GM06990 (cell line): ENCODE data around the gene EZR.

Source experiments
- DNase-seq: peaks from one replicate; pipeline ENCODE4 v3.0.0-alpha.2; 2011; ENCODE audit not compliant: insufficient read length; ENCODE audit errors: extremely low read depth
- H3K27me3 ChIP-seq: replicated peaks from 2 replicates; pipeline ENCODE4 v1.6.0; 2011; ENCODE audit warnings: low read length; ENCODE audit not compliant: control insufficient read depth, insufficient read depth
- H3K36me3 ChIP-seq: 2 replicates; pipeline ENCODE4 v1.5.1; 2011; ENCODE audit warnings: low read length; ENCODE audit not compliant: control insufficient read depth, insufficient read depth
- H3K4me3 ChIP-seq: replicated peaks from 2 replicates; pipeline ENCODE4 v1.5.1; 2011; ENCODE audit warnings: low read depth, mild to moderate bottlenecking, control low read depth, low read length
- CTCF ChIP-seq: IDR thresholded peaks from 2 replicates; pipeline ENCODE4 v1.5.1; 2011; ENCODE audit warnings: low read length, control low read depth, mild to moderate bottlenecking, inconsistent platforms; ENCODE audit not compliant: insufficient read depth, poor library complexity, severe bottlenecking

EZR gene

GRCh38 chr6:158782432-158783166 is 36.6 kb downstream of the EZR start:
- no peaks in the 10 kb centered on the region for H3K27me3 ChIP-seq
- H3K36me3 ChIP-seq: peaks cover 59% of the 10 kb centered on the region
- no peak overlapping the region for H3K4me3 ChIP-seq
- TF ChIP-seq CTCF: no peak
- no peak for DNase-seq

- no peak overlapping the region for H3K4me3 ChIP-seq
- DNase-seq: no peak
- TF ChIP-seq CTCF: no peak
- H3K36me3 ChIP-seq: peaks cover 59% of the 10 kb centered on the region
- H3K27me3 ChIP-seq: no peaks in the 10 kb centered on the region
Observed at GRCh38 chr6:158781692-158782373, 37.3 kb downstream of the EZR start.

GRCh38 chr6:158780988-158781691 is 38.0 kb downstream of the EZR start:
- Histone ChIP-seq H3K27me3 (no peaks in the 10 kb centered on the region), H3K36me3 (peaks cover 60% of the 10 kb centered on the region), H3K4me3 (no peak overlapping the region)
- TF ChIP-seq CTCF: no peak
- no peak for DNase-seq

- DNase-seq: no peak
- no peak overlapping the region for H3K4me3 ChIP-seq
- TF ChIP-seq CTCF: no peak
- no peaks in the 10 kb centered on the region for H3K27me3 ChIP-seq
- H3K36me3 ChIP-seq: peaks cover 61% of the 10 kb centered on the region
Observed at GRCh38 chr6:158780246-158780884, 38.8 kb downstream of the EZR start.

GRCh38 chr6:158778005-158778527 is 41.1 kb downstream of the EZR start:
- Histone ChIP-seq H3K36me3 (peaks cover 49% of the 10 kb centered on the region), H3K27me3 (no peaks in the 10 kb centered on the region), H3K4me3 (no peak overlapping the region)
- DNase-seq: no peak
- TF ChIP-seq CTCF: no peak
